ENCODE results near the gene PRPSAP2. TPM values are rescaled to one million over a fixed set of nuclear protein-coding genes. Genes with fewer than 3 reads are reported as not detected.
"Not testable (repeated sequence)": the region's sequence is repeated elsewhere in the genome, so short reads cannot be mapped to it uniquely, and the experiment has no call there.

The PRPSAP2 gene
- total RNA-seq (100 to 1,000 TPM in 2 of 5 donors, 10 to 100 TPM in 2, 1 to 10 TPM in 1; 5.3 to 478 (median 39.7) TPM), polyA plus RNA-seq (10 to 100 TPM; 16.8 to 24.7 (median 18.1) TPM)
- long read RNA-seq, donor 1, partial matches to known transcripts: 0 of 1 reads
- long read RNA-seq, donor 1, other reads (novel, unspliced or antisense): 0 of 1 reads
- long read RNA-seq, donor 2, transcript PRPSAP2-201 (12 exons, 1,910 nt): major isoform, 7 of 7 reads
- long read RNA-seq, donor 2, partial matches to known transcripts: 0 of 7 reads
- long read RNA-seq, donor 2, other reads (novel, unspliced or antisense): 0 of 7 reads
- long read RNA-seq, donor 3, partial matches to known transcripts: 0 of 3 reads
- long read RNA-seq, donor 3, other reads (novel, unspliced or antisense): 0 of 3 reads
- long read RNA-seq, donor 4: 0 reads
- long read RNA-seq, donor 5, partial matches to known transcripts: 0 of 6 reads
- long read RNA-seq, donor 5, other reads (novel, unspliced or antisense): 0 of 6 reads
- long read RNA-seq, donor 6, transcript PRPSAP2-201 (12 exons, 1,910 nt): major isoform, 9 of 16 reads
- long read RNA-seq, donor 6, partial matches to known transcripts: 7 of 16 reads
- long read RNA-seq, donor 6, other reads (novel, unspliced or antisense): 0 of 16 reads
- long read RNA-seq, donor 7, partial matches to known transcripts: 0 of 5 reads
- long read RNA-seq, donor 7, other reads (novel, unspliced or antisense): 0 of 5 reads
- long read RNA-seq, donor 8, transcript PRPSAP2-201 (12 exons, 1,910 nt): major isoform, 6 of 6 reads
- long read RNA-seq, donor 8, partial matches to known transcripts: 0 of 6 reads
- long read RNA-seq, donor 8, other reads (novel, unspliced or antisense): 0 of 6 reads
- long read RNA-seq, donor 9, partial matches to known transcripts: 0 of 6 reads
- long read RNA-seq, donor 9, other reads (novel, unspliced or antisense): 0 of 6 reads
- long read RNA-seq, donor 10, partial matches to known transcripts: 0 of 3 reads
- long read RNA-seq, donor 10, other reads (novel, unspliced or antisense): 0 of 3 reads

- intact Hi-C loops (cut with DNase I; ENCODE audit: low total_unique reads): no loop called here
- peak in 2 of 3 donors; percentile 59 to 72 for TF ChIP-seq POLR2AphosphoS5 (IDR thresholded peaks at IDR 0.05)
- TF ChIP-seq CTCF (IDR thresholded peaks at IDR 0.05): no peak
- peak; percentile 98 for DNase-seq
- Histone ChIP-seq H3K4me3 (peak within 1 kb of the TSS; percentile 73 to 99 (median 92)), H3K9me3 (no peaks in the 10 kb centered on the region), H3K27me3 (no peaks in the 10 kb centered on the region), H3K27ac (peak within 1 kb of the TSS; percentile 94 to 99 (median 97)), H3K36me3 (no peaks in the 10 kb centered on the region), H3K4me1 (peaks cover 23 to 59% (median 46%) of the 10 kb centered on the region in 4 donors)
- 0 to 1% (median 0%) methylated on average over 13 to 58 of the region's 58 CpGs for WGBS, 5 donors
Measured at GRCh38 chr17:18857864-18858566, at the start of gene PRPSAP2. Gene PRPSAP2 (plus strand): TSS chr17:18858131. CDS start chr17:18865834, 7,703 bp downstream.

- H3K4me1 ChIP-seq; H3K36me3 ChIP-seq; H3K27me3 ChIP-seq; H3K9me3 ChIP-seq; DNase-seq; H3K27ac ChIP-seq; H3K4me3 ChIP-seq; intact Hi-C loops (cut with DNase I; ENCODE audit: low total_unique reads): not testable (repeated sequence)
- 48 to 62% (median 57%) methylated on average over 3 of the region's 3 CpGs for WGBS, 5 donors
Measured at GRCh38 chr17:18815924-18816323, 42.0 kb upstream of the PRPSAP2 start.

- peak; percentile 25 to 75 for DNase-seq
- not testable (repeated sequence) for H3K27me3 ChIP-seq
Measured at GRCh38 chr17:18816489-18817371, 41.2 kb upstream of the PRPSAP2 start.

GRCh38 chr17:18821430-18821829, 36.5 kb upstream of the PRPSAP2 start:
- H3K9me3 ChIP-seq; DNase-seq; H3K4me3 ChIP-seq; H3K27me3 ChIP-seq; H3K4me1 ChIP-seq; H3K36me3 ChIP-seq; H3K27ac ChIP-seq; intact Hi-C loops (cut with DNase I; ENCODE audit: low total_unique reads): not testable (repeated sequence)
- 32 to 74% (median 51%) methylated on average over 1 to 3 of the region's 3 CpGs for WGBS, 5 donors

More at GRCh38 chr17:18816489-18817371, 41.2 kb upstream of the PRPSAP2 start:
- H3K4me3 ChIP-seq; H3K27ac ChIP-seq; intact Hi-C loops (cut with DNase I; ENCODE audit: low total_unique reads); H3K36me3 ChIP-seq; H3K4me1 ChIP-seq; H3K9me3 ChIP-seq: not testable (repeated sequence)
- TF ChIP-seq CTCF (IDR thresholded peaks at IDR 0.05): peak in 5 of 7 experiments; percentile 42 to 70 (median 52)
- 45 to 51% (median 49%) methylated on average over 9 of the region's 9 CpGs for WGBS, 5 donors

- H3K27ac ChIP-seq; intact Hi-C loops (cut with DNase I; ENCODE audit: low total_unique reads); H3K27me3 ChIP-seq; H3K36me3 ChIP-seq; H3K4me3 ChIP-seq; DNase-seq; H3K9me3 ChIP-seq; H3K4me1 ChIP-seq: not testable (repeated sequence)
- no CpG with 5 or more reads among the region's 1 CpG for WGBS, 5 donors
Measured at GRCh38 chr17:18827613-18828012, 30.3 kb upstream of the PRPSAP2 start.
